Measurements from ENCODE around the gene PDCD5. TPM values are rescaled to one million over a fixed set of nuclear protein-coding genes. Genes with fewer than 3 reads are reported as not detected.

PDCD5 gene
- total and polyA plus RNA-seq, 2 donors (not counting 1 experiment from before 2014, with no cell fraction given) = 107 to 115 TPM

DNA sequence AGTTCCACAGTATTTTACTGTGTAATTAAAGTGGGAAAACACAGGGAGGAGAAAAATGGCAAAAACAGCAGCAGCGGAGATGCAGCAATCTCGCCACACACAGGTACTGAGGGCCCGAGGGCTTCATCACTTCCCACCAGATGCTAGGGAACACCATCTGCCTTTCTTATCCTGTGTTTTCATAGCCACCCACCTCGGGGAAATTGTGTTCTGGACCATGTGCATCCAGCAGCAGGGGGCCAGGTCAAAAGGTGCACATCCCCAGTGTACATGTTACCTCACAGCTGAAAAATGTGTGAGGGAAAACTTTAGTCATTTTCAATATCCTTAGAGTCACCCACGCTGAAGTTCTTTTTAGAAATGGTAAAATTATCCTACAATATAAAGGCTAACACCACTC, 30.2 kb downstream of the PDCD5 start:
- Histone ChIP-seq H3K36me3 (ENCODE audit: control insufficient read depth, insufficient read depth, low read length) (peaks cover 4% of the 10 kb centered on the region), H3K27me3 (ENCODE audit: control insufficient read depth, insufficient read depth, low read length) (no peaks in the 10 kb centered on the region), H3K4me2 (ENCODE audit: extremely low read depth, insufficient read depth, low read length) (no peak overlapping the region), H3K27ac (ENCODE audit: insufficient read depth, low read length) (no peak overlapping the region), H2AFZ (ENCODE audit: low read length) (no peak overlapping the region), H3K9me3 (ENCODE audit: control insufficient read depth, insufficient read depth, low read depth, low read length) (no peaks in the 10 kb centered on the region), H3K9ac (ENCODE audit: insufficient read depth, low read length) (no peak overlapping the region), H4K20me1 (ENCODE audit: control insufficient read depth, extremely low read depth, insufficient read depth, low read length) (no peaks in the 10 kb centered on the region), H3K4me1 (ENCODE audit: control insufficient read depth, extremely low read depth, insufficient read depth, low read length) (no peaks in the 10 kb centered on the region), H3K79me2 (ENCODE audit: control insufficient read depth, insufficient read depth, low read length) (no peaks in the 10 kb centered on the region), H3K4me3 (replicated peaks in 1 of 4; ENCODE audit: control extremely low read depth in 1 of 4, insufficient read depth in 1 of 4, low read depth in 3 of 4, low read length in 4 of 4) (no peak overlapping the region)
- no peak for DNase-seq (ENCODE audit: low read depth in 2 of 2)
- no peak for TF ChIP-seq EZH2 (IDR thresholded peaks at IDR 0.05; ENCODE audit: low read length, missing control alignments)
- TF ChIP-seq, protein P1, sequence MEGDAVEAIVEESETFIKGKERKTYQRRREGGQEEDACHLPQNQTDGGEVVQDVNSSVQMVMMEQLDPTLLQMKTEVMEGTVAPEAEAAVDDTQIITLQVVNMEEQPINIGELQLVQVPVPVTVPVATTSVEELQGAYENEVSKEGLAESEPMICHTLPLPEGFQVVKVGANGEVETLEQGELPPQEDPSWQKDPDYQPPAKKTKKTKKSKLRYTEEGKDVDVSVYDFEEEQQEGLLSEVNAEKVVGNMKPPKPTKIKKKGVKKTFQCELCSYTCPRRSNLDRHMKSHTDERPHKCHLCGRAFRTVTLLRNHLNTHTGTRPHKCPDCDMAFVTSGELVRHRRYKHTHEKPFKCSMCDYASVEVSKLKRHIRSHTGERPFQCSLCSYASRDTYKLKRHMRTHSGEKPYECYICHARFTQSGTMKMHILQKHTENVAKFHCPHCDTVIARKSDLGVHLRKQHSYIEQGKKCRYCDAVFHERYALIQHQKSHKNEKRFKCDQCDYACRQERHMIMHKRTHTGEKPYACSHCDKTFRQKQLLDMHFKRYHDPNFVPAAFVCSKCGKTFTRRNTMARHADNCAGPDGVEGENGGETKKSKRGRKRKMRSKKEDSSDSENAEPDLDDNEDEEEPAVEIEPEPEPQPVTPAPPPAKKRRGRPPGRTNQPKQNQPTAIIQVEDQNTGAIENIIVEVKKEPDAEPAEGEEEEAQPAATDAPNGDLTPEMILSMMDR (conservative IDR thresholded peaks at IDR 0.05 in 1 of 2, IDR thresholded peaks at IDR 0.05 in 1 of 2; ENCODE audit: low read depth in 1 of 2, low read length in 2 of 2) = no peak

- no peaks in the 10 kb centered on the region for H3K4me1 ChIP-seq (ENCODE audit: control insufficient read depth, extremely low read depth, insufficient read depth, low read length)
- H2AFZ ChIP-seq (ENCODE audit: low read length) = no peak overlapping the region
- H3K27ac ChIP-seq (ENCODE audit: insufficient read depth, low read length) = no peak overlapping the region
- H3K79me2 ChIP-seq (ENCODE audit: control insufficient read depth, insufficient read depth, low read length) = no peaks in the 10 kb centered on the region
- no peaks in the 10 kb centered on the region for H3K27me3 ChIP-seq (ENCODE audit: control insufficient read depth, insufficient read depth, low read length)
- H4K20me1 ChIP-seq (ENCODE audit: control insufficient read depth, extremely low read depth, insufficient read depth, low read length) = no peaks in the 10 kb centered on the region
- H3K9me3 ChIP-seq (ENCODE audit: control insufficient read depth, insufficient read depth, low read depth, low read length) = no peaks in the 10 kb centered on the region
- H3K36me3 ChIP-seq (ENCODE audit: control insufficient read depth, insufficient read depth, low read length) = peaks cover 8% of the 10 kb centered on the region
- TF ChIP-seq, protein P1 (conservative IDR thresholded peaks at IDR 0.05 in 1 of 2, IDR thresholded peaks at IDR 0.05 in 1 of 2; ENCODE audit: low read depth in 1 of 2, low read length in 2 of 2) = no peak
- TF ChIP-seq EZH2 (IDR thresholded peaks at IDR 0.05; ENCODE audit: low read length, missing control alignments) = no peak
- no peak overlapping the region for H3K4me3 ChIP-seq (replicated peaks in 1 of 4; ENCODE audit: control extremely low read depth in 1 of 4, insufficient read depth in 1 of 4, low read depth in 3 of 4, low read length in 4 of 4)
- H3K4me2 ChIP-seq (ENCODE audit: extremely low read depth, insufficient read depth, low read length) = no peak overlapping the region
- no peak overlapping the region for H3K9ac ChIP-seq (ENCODE audit: insufficient read depth, low read length)
- no peak for DNase-seq (ENCODE audit: low read depth in 2 of 2)
These were observed 32.0 kb downstream of the PDCD5 start for GRCh38 chr19:32613008-32613407.

DNA sequence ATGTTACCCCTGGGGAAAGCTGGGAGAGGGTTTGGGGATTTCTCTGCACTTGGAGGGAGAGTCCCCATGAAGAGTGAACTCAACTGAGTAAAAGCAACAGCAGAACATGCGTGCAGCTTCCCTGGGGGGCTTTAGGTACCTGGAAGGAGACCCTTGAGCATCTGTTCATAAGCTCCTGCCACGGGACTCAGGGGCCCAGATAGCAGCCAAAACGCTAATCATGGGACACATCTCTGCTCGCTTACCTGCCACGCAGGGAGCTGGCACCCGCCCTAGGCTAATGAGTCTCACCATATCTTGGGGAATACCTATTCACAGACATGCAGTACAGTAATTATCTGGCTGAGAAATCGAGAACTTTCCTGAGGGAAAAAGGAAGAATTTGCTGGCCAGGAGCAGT, 33.9 kb downstream of the PDCD5 start:
- TF ChIP-seq, protein P1 (conservative IDR thresholded peaks at IDR 0.05 in 1 of 2, IDR thresholded peaks at IDR 0.05 in 1 of 2; ENCODE audit: low read depth in 1 of 2, low read length in 2 of 2) = no peak
- TF ChIP-seq EZH2 (IDR thresholded peaks at IDR 0.05; ENCODE audit: low read length, missing control alignments) = no peak
- Histone ChIP-seq H3K4me2 (ENCODE audit: extremely low read depth, insufficient read depth, low read length) (no peak overlapping the region), H3K4me3 (replicated peaks in 1 of 4; ENCODE audit: control extremely low read depth in 1 of 4, insufficient read depth in 1 of 4, low read depth in 3 of 4, low read length in 4 of 4) (no peak overlapping the region), H2AFZ (ENCODE audit: low read length) (no peak overlapping the region), H3K27ac (ENCODE audit: insufficient read depth, low read length) (no peak overlapping the region), H3K9me3 (ENCODE audit: control insufficient read depth, insufficient read depth, low read depth, low read length) (no peaks in the 10 kb centered on the region), H3K36me3 (ENCODE audit: control insufficient read depth, insufficient read depth, low read length) (peaks cover 19% of the 10 kb centered on the region), H4K20me1 (ENCODE audit: control insufficient read depth, extremely low read depth, insufficient read depth, low read length) (no peaks in the 10 kb centered on the region), H3K9ac (ENCODE audit: insufficient read depth, low read length) (no peak overlapping the region), H3K79me2 (ENCODE audit: control insufficient read depth, insufficient read depth, low read length) (no peaks in the 10 kb centered on the region), H3K27me3 (ENCODE audit: control insufficient read depth, insufficient read depth, low read length) (no peaks in the 10 kb centered on the region), H3K4me1 (ENCODE audit: control insufficient read depth, extremely low read depth, insufficient read depth, low read length) (no peaks in the 10 kb centered on the region)
- DNase-seq (ENCODE audit: low read depth in 2 of 2) = no peak
